Measurements from ENCODE around the gene ABI3. TPM values are rescaled to one million over a fixed set of nuclear protein-coding genes. Genes with fewer than 3 reads are reported as not detected.

The ABI3 gene
- total and polyA plus RNA-seq, 9 of the 15 experiments (the other 6 are each of a cell fraction or from before 2014, with no cell fraction given), result not detected

GRCh38 chr17:49255125-49255524 is 44.6 kb downstream of the ABI3 start:
- DNase-seq (ENCODE audit: extremely low read depth in 1 of 4, low spot score in 3 of 4) (no peak), FAIRE-seq (no peak), ATAC-seq (no peak)
- Histone ChIP-seq H3K9ac (ENCODE audit: insufficient read depth in 1 of 2, low read depth in 2 of 2, low read length in 2 of 2) (no peak overlapping the region), H3K27ac (ENCODE audit: extremely low read depth, low read depth, low read length) (no peak overlapping the region), H2AFZ (ENCODE audit: low read depth, low read length) (no peak overlapping the region), H3K4me3 (no peak overlapping the region), H3K4me2 (ENCODE audit: insufficient read depth, low read length) (no peak overlapping the region), H3K9me3 (replicated peaks; ENCODE audit: control insufficient read depth, insufficient read depth, low read depth, low read length) (no peaks in the 10 kb centered on the region), H3K9me1 (ENCODE audit: control insufficient read depth, insufficient read depth, low read length) (no peaks in the 10 kb centered on the region), H3K4me1 (replicated peaks in 1 of 2; ENCODE audit: control insufficient read depth in 2 of 2, insufficient read depth in 2 of 2, low read length in 2 of 2) (peaks cover 5% of the 10 kb centered on the region in 2 experiments; a peak in 4 of 5 replicates), H3K79me2 (ENCODE audit: control insufficient read depth, insufficient read depth, low read length) (no peaks in the 10 kb centered on the region), H3K36me3 (ENCODE audit: control insufficient read depth, insufficient read depth, low read length) (no peaks in the 10 kb centered on the region), H4K20me1 (replicated peaks; ENCODE audit: control insufficient read depth, insufficient read depth, low read length) (no peaks in the 10 kb centered on the region), H3K27me3 (ENCODE audit: control insufficient read depth in 2 of 2, insufficient read depth in 2 of 2, low read length in 2 of 2) (peaks cover 0 to 12% of the 10 kb centered on the region in 2 experiments; a peak in 1 of 5 replicates)
- TF ChIP-seq NR3C1 (CRISPR knock-in tag; IDR thresholded peaks at IDR 0.05) (no peak), NONO (IDR thresholded peaks at IDR 0.05; ENCODE audit: low read depth in 2 of 2, low read length in 1 of 2) (no peak), ZNF512 (tag; IDR thresholded peaks at IDR 0.05) (no peak), PRPF4 (IDR thresholded peaks at IDR 0.05; ENCODE audit: insufficient read depth, low read depth, low read length, poor library complexity, severe bottlenecking) (no peak), YY1 (IDR thresholded peaks at IDR 0.05; ENCODE audit: borderline replicate concordance in 1 of 3, control insufficient read depth in 1 of 3, extremely low read depth in 1 of 3, insufficient read depth in 3 of 3, insufficient read length in 1 of 3, insufficient replicate concordance in 2 of 3, low read depth in 1 of 3, low read length in 2 of 3) (no peak), ZNF133 (CRISPR knock-in tag; IDR thresholded peaks at IDR 0.05) (no peak), ZNF408 (CRISPR knock-in tag; IDR thresholded peaks at IDR 0.05; ENCODE audit: low read depth) (no peak), CREB3 (tag; conservative IDR thresholded peaks at IDR 0.05; ENCODE audit: low read depth) (no peak), HOMEZ (CRISPR knock-in tag; IDR thresholded peaks at IDR 0.05) (no peak), CTCF (IDR thresholded peaks at IDR 0.05 in 2 of 3, conservative IDR thresholded peaks at IDR 0.05 in 1 of 3; ENCODE audit: insufficient read depth in 2 of 3, low read depth in 1 of 3, low read length in 3 of 3) (no peak), KLF1 (tag; IDR thresholded peaks at IDR 0.05) (no peak)
- intact Hi-C loops (cut with micrococcal nuclease) (no loop called here), in situ Hi-C loops (cut with MboI) (no loop called here)
- POLR2A ChIA-PET, result interaction anchor here (0.9 kb wide), 1 partner anchor 42 kb away, joined by 3 read pairs; no protein-coding TSS in a partner anchor
- CTCF ChIA-PET (ENCODE audit: low intra/inter-chr PET ratio), result no interaction called here
- 54% methylated on average over 5 of the region's 5 CpGs for WGBS (ENCODE audit: insufficient coverage, low coverage, missing lambda C conversion rate)
- BruUV-seq (replicated peaks), result no TSS peak

All from K562 (cell line).